GM12873 (cell line): ENCODE measurements around the gene DIP2B.

Source experiments
- TF ChIP-seq, protein P1 (sequence below): IDR thresholded peaks from 2 replicates; pipeline ENCODE4 v1.5.1; 2012; ENCODE audit warnings: low read depth, mild to moderate bottlenecking, moderate library complexity, low read length, control low read depth; ENCODE audit not compliant: insufficient read depth; ENCODE audit errors: missing control alignments

The DIP2B gene

DNA sequence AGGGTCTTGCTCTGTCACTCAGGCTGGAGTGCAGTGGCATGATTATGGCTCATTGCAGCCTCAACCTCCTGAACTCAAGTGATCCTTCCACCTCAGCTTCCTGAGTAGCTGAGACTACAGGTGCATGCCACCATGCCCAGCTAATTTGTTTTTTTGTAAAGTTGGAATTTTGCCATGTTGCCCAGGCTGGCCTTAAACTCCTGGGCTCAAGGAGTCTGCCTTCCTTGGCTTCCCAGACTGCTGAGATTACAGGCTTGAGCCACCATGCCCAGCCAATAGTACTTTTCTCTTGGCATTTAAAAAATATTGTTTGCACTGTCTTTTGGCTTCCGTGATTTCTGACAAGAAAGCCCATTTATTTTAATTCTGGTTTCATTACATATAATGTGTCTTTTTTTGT lies 61.3 kb downstream of the DIP2B start:
- TF ChIP-seq, protein P1, sequence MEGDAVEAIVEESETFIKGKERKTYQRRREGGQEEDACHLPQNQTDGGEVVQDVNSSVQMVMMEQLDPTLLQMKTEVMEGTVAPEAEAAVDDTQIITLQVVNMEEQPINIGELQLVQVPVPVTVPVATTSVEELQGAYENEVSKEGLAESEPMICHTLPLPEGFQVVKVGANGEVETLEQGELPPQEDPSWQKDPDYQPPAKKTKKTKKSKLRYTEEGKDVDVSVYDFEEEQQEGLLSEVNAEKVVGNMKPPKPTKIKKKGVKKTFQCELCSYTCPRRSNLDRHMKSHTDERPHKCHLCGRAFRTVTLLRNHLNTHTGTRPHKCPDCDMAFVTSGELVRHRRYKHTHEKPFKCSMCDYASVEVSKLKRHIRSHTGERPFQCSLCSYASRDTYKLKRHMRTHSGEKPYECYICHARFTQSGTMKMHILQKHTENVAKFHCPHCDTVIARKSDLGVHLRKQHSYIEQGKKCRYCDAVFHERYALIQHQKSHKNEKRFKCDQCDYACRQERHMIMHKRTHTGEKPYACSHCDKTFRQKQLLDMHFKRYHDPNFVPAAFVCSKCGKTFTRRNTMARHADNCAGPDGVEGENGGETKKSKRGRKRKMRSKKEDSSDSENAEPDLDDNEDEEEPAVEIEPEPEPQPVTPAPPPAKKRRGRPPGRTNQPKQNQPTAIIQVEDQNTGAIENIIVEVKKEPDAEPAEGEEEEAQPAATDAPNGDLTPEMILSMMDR, result no peak

- TF ChIP-seq, protein P1, result no peak
Observed at GRCh38 chr12:50567926-50568325, 63.1 kb downstream of the DIP2B start.

DNA sequence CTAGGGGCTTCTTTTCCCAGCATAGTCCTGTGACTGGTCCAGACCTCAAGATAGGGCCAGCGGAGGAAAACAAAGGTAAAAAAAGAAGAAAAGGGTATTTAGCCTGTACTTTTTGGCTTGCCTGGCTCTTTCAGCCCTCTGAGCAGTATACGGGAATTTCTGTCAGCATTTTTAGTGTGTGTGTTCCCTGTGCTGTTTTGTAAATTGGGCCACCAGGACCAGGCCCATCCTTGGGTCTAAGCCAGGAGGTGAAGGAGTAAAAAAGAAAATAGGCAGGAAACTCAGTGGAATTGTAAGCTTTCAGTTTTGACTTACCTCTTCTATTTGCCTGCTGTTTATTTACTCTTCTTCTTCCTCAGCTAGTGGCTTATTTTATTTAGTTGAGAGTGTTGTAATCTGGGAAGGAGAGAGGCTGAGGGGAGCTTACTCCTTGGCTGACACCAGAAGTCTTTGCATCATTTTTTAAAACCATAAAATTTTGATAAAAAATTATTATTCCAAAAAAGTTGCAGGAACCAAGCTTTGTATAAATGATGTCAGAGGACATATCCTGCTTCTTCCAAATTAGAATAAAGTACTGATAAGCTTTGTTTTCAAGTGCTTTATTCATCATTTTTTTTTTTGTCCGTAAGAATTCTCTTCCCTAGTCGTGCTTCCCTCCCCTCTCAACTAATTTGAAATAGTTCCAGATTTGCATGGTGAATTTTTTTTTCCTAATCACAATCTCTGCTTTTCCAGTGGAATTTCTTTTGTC lies 63.7 kb downstream of the DIP2B start:
- TF ChIP-seq, protein P1, result no peak

- TF ChIP-seq, protein P1, result no peak
Observed at GRCh38 chr12:50569321-50569720, 64.5 kb downstream of the DIP2B start.

DNA sequence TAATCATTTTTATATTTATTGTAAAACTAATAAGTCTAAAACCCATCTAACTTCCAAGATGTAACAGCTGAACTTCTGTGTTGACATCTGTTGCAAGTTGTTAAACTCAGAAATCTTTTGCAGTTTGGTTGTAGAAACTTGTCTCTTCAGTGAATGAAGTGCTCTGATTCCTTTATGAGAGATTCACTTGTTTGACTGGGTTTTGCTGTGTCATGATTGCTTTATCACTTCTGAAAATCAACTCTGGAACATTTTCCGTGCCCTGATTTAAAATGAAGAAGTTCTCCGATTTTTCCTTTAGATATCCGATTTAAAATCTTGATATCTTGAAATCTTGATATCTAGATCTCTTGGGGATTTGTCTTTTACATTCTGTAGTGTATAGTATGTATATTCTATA lies 65.1 kb downstream of the DIP2B start:
- TF ChIP-seq, protein P1, result no peak

- TF ChIP-seq, protein P1, result no peak
Observed at GRCh38 chr12:50571786-50572185, 67.0 kb downstream of the DIP2B start.

GRCh38 chr12:50572287-50572686 lies 67.5 kb downstream of the DIP2B start:
- TF ChIP-seq, protein P1, result no peak
